Neutrophil (primary cell): ENCODE measurements around the gene SYCP2L.

ENCODE experiments used
- H3K27ac ChIP-seq: fragments of 200-600 bp; sonication (generic); 2 replicates; pipeline ENCODE4 v1.5.1; 2016; ENCODE audit warnings: mild to moderate bottlenecking, moderate library complexity
- H3K27me3 ChIP-seq: fragments of 200-600 bp; sonication (generic); 2 replicates; pipeline ENCODE4 v1.6.0; 2016; ENCODE audit warnings: mild to moderate bottlenecking
- H3K36me3 ChIP-seq: fragments of 200-600 bp; sonication (generic); 2 replicates; pipeline ENCODE4 v1.5.1; 2017
- H3K4me1 ChIP-seq, 2 experiments: fragments of 200-600 bp in 1 of 2; sonication (generic) in 1 of 2; 1 replicate in 1 of 2; 2 replicates in 1 of 2; pipeline versions ENCODE4 v1.5.1 to v1.6.1; 2013 to 2016; ENCODE audit warnings: low read depth in 1 of 2, low read length in 1 of 2, mild to moderate bottlenecking in 1 of 2, moderate library complexity in 1 of 2; ENCODE audit not compliant: control insufficient read depth in 1 of 2, insufficient read depth in 1 of 2
- H3K4me3 ChIP-seq, 2 experiments: fragments of 200-600 bp in 1 of 2; sonication (generic) in 1 of 2; 1 replicate in 1 of 2; 2 replicates in 1 of 2; pipeline ENCODE4 v1.5.1; 2013 to 2016; ENCODE audit warnings: low read depth in 1 of 2, low read length in 1 of 2, mild to moderate bottlenecking in 1 of 2, moderate library complexity in 1 of 2
- H3K9me3 ChIP-seq: fragments of 200-600 bp; sonication (generic); 2 replicates; pipeline ENCODE4 v1.5.1; 2016
- TF ChIP-seq, protein P1 (sequence below): fragments of 200-600 bp; sonication (generic); IDR thresholded peaks from 2 replicates; pipeline ENCODE4 v1.5.1; 2016; ENCODE audit warnings: antibody characterized with exemption

The SYCP2L gene

DNA sequence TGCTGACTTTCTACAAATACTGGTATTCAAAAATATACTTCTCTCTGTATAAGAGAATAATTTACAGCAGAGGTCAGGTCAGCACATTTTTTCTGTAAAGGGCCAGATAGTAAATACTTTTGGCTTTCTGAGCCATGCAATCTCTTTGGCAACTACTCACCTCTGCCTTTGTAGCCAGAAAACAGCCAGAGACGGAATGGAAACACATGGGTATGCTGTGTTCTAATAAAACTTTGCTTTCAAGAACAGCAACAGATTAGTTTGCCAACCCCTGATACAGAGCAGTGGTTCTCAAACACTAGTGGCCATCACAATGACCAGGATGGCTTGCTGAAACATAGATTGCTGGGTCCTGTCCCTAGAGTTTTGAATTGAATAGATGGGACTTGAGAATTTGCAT, 46.3 kb downstream of the SYCP2L start:
- Histone ChIP-seq H3K27ac (no peak overlapping the region), H3K36me3 (no peaks in the 10 kb centered on the region), H3K27me3 (peaks cover 20% of the 10 kb centered on the region), H3K4me1 (no peaks in the 10 kb centered on the region), H3K9me3 (no peaks in the 10 kb centered on the region), H3K4me3 (no peak overlapping the region)
- TF ChIP-seq, protein P1, sequence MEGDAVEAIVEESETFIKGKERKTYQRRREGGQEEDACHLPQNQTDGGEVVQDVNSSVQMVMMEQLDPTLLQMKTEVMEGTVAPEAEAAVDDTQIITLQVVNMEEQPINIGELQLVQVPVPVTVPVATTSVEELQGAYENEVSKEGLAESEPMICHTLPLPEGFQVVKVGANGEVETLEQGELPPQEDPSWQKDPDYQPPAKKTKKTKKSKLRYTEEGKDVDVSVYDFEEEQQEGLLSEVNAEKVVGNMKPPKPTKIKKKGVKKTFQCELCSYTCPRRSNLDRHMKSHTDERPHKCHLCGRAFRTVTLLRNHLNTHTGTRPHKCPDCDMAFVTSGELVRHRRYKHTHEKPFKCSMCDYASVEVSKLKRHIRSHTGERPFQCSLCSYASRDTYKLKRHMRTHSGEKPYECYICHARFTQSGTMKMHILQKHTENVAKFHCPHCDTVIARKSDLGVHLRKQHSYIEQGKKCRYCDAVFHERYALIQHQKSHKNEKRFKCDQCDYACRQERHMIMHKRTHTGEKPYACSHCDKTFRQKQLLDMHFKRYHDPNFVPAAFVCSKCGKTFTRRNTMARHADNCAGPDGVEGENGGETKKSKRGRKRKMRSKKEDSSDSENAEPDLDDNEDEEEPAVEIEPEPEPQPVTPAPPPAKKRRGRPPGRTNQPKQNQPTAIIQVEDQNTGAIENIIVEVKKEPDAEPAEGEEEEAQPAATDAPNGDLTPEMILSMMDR, result no peak

DNA sequence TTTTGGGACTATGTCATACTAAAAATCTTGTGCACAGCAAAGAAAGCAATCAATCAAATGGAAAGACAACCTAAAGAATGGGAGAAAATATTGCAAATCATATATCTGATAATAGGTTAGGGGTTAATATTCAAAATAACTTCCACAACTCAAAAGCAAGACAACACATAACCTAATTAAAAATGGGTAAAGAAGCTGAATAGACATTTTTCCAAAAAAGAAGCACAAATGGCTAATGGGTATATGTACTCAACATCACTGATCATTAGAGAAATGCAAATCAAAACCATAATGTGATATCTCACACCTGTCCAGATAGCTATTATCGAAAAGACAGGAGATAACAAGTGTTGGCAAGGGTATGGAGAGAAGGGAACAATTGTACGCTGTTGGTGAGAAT, 53.0 kb downstream of the SYCP2L start:
- Histone ChIP-seq H3K4me3 (no peak overlapping the region), H3K27me3 (no peaks in the 10 kb centered on the region), H3K36me3 (no peaks in the 10 kb centered on the region), H3K4me1 (no peaks in the 10 kb centered on the region), H3K27ac (no peak overlapping the region), H3K9me3 (no peaks in the 10 kb centered on the region)
- TF ChIP-seq, protein P1, result no peak

DNA sequence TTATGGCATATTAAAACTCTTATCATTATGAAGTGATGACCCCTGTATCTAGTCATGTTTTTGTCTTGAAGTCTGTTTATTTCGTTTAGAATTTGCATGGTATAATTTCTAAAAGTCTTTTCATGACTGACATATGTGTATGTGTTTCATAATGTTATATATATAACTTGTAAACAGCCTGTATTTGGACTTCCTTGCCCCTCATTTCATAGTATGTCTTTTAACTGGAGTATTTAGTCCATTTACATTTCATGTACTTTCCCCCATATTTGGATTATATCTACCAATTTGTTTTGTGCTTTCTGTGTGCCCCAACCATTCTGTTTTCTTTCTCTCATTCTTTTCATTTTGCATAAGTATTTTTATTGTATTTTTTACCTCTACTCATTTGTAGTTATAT, 59.0 kb downstream of the SYCP2L start:
- no peaks in the 10 kb centered on the region for H3K36me3 ChIP-seq
- no peaks in the 10 kb centered on the region for H3K4me1 ChIP-seq
- no peak overlapping the region for H3K4me3 ChIP-seq
- no peaks in the 10 kb centered on the region for H3K9me3 ChIP-seq
- TF ChIP-seq, protein P1, result no peak
- peaks cover 4% of the 10 kb centered on the region for H3K27me3 ChIP-seq
- H3K27ac ChIP-seq, result no peak overlapping the region

DNA sequence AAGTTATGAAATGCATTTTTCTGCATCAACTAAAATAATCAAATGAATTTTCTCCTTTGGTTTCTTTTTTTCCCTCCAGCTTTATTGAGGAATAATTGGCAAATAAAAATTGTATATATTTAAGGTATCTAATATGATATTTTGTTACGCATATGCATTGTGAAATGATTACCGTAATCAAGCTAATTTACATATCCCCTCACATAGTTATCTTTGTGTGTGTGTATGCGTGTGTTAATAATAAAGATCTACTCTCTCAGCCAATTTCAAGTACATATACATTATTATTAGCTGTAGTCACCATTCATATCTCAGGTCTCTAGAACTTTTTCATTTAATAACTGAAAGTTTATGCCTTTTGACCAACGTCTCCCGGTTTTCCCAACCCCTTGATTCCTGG, 61.1 kb downstream of the SYCP2L start:
- Histone ChIP-seq H3K27me3 (peaks cover 4% of the 10 kb centered on the region), H3K9me3 (no peaks in the 10 kb centered on the region), H3K4me1 (no peaks in the 10 kb centered on the region), H3K27ac (no peak overlapping the region), H3K4me3 (no peak overlapping the region), H3K36me3 (no peaks in the 10 kb centered on the region)
- TF ChIP-seq, protein P1, result no peak

DNA sequence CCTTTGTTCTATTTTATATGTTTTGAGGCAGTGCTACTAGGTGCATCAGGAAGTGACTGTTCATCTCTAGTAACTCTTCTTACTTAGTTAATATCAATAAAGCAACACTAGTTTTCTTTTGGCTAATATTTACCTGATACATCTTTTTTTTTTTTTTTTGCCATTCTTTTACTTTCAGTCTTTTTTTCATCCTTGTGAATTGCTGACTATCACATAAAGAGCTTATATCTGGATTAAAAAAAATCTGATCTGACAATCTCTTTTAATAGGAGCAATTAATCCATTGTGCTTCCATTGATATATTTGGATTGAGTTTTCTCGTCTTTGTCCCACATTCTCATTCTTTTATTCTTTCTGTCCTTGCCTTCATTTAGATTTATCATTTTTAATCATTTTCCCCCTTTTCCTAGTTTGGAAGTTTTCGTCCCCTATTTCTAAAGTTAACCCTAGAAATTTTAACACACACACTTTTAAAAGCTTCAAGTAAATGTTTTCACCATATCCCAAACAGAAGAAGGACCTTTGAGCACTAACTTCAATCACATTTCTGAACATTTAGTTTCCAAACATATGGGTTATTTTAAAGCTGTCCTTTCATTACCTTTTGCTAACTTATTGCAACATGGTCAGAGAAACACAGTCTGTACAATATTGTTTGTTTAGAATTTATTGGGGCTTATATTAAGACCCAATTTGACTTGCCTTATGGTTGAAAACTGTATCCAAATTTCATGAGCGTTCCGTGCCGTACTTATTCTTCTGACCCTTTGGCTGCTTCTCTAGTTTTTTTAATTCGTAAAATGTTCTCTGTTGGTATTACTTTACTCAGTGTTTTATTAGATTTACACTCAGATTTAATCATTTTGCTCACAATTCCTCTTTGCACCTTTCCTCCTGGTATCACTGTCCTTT, 63.0 kb downstream of the SYCP2L start:
- Histone ChIP-seq H3K9me3 (no peaks in the 10 kb centered on the region), H3K27me3 (peaks cover 4% of the 10 kb centered on the region), H3K4me1 (no peaks in the 10 kb centered on the region), H3K4me3 (no peak overlapping the region), H3K27ac (no peak overlapping the region), H3K36me3 (no peaks in the 10 kb centered on the region)
- TF ChIP-seq, protein P1, result no peak
